BLaER1 (cell line): ENCODE results near the gene LYPD8.

Experiments used
- H3K27ac ChIP-seq: shearing (Covaris generic); formaldehyde crosslinking; 2 replicates; pipeline ENCODE4 v1.8.1; 2022
- H3K27me3 ChIP-seq: shearing (Covaris generic); formaldehyde crosslinking; 2 replicates; pipeline ENCODE4 v1.8.1; 2022
- H3K36me3 ChIP-seq: shearing (Covaris generic); formaldehyde crosslinking; 2 replicates; pipeline ENCODE4 v1.8.1; 2022
- H3K4me1 ChIP-seq: shearing (Covaris generic); formaldehyde crosslinking; 2 replicates; pipeline ENCODE4 v1.8.1; 2022
- H3K4me2 ChIP-seq: shearing (Covaris generic); formaldehyde crosslinking; 2 replicates; pipeline ENCODE4 v1.8.1; 2022
- H3K4me3 ChIP-seq: shearing (Covaris generic); formaldehyde crosslinking; 2 replicates; pipeline ENCODE4 v1.8.1; 2022
- H3K9ac ChIP-seq: shearing (Covaris generic); formaldehyde crosslinking; 2 replicates; pipeline ENCODE4 v1.8.1; 2022
- H3K9me3 ChIP-seq: shearing (Covaris generic); formaldehyde crosslinking; 2 replicates; pipeline ENCODE4 v1.8.1; 2022
- H4K20me1 ChIP-seq: shearing (Covaris generic); formaldehyde crosslinking; 2 replicates; pipeline ENCODE4 v1.8.1; 2022
- Cebpa-rat ChIP-seq: shearing (Covaris generic); IDR thresholded peaks from 2 replicates; pipeline ENCODE4 v1.8.1; 2022

The LYPD8 gene

DNA sequence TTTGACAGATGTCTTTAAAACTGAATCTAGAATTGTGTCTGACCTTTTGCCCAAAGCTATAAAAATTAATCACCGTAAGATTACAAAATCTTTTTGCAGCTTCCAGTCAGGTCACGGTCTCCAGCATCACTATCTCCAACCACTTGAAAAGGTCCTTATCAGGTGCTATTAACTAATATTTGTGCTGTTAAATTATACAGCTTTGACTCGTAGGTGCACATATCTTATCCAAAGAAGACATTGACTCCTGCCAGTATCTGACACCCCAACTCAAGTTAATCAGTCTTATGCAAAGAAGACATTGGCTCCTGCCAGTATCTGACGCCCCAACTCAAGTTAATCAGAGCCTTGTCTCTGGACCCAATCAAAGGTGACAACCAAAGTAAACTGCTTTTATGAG lies 19.9 kb upstream of the LYPD8 start:
- Histone ChIP-seq H3K27me3 (no peaks in the 10 kb centered on the region), H3K27ac (no peak overlapping the region), H4K20me1 (no peaks in the 10 kb centered on the region), H3K9me3 (peaks cover 39% of the 10 kb centered on the region), H3K36me3 (no peaks in the 10 kb centered on the region), H3K9ac (no peak overlapping the region), H3K4me3 (no peak overlapping the region), H3K4me1 (no peaks in the 10 kb centered on the region), H3K4me2 (no peak overlapping the region)
- TF ChIP-seq Cebpa-rat: no peak

- Histone ChIP-seq H3K4me2 (no peak overlapping the region), H3K27me3 (no peaks in the 10 kb centered on the region), H3K4me1 (no peaks in the 10 kb centered on the region), H4K20me1 (no peaks in the 10 kb centered on the region), H3K4me3 (no peak overlapping the region), H3K9me3 (peaks cover 54% of the 10 kb centered on the region), H3K36me3 (no peaks in the 10 kb centered on the region), H3K9ac (no peak overlapping the region), H3K27ac (no peak overlapping the region)
- TF ChIP-seq Cebpa-rat: no peak
Observed at GRCh38 chr1:248759644-248760043, 4.1 kb upstream of the LYPD8 start.

DNA sequence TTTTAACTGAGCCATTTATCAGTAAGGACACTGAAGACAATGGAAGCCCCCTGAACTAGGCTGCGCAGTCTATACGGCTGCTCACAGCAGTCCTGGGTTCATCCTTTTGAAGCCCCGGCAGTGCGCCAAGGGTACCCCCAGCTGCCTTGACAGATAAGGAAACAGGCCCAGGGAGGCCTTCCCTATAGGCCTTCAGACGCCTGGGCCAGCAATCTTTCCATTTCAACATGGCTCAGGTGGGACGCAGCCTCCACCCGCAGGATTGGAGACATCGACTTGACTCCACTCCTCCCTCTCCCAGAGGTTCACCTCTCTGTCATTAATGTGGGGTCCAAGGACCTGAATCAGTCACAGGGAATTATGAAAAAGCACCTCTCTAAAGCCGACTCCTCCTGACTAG lies 2.8 kb upstream of the LYPD8 start:
- no peak overlapping the region for H3K4me2 ChIP-seq
- H3K36me3 ChIP-seq: no peaks in the 10 kb centered on the region
- TF ChIP-seq Cebpa-rat: no peak
- no peaks in the 10 kb centered on the region for H4K20me1 ChIP-seq
- H3K27ac ChIP-seq: no peak overlapping the region
- no peaks in the 10 kb centered on the region for H3K4me1 ChIP-seq
- peaks cover 50% of the 10 kb centered on the region for H3K9me3 ChIP-seq
- H3K4me3 ChIP-seq: no peak overlapping the region
- H3K9ac ChIP-seq: no peak overlapping the region
- H3K27me3 ChIP-seq: no peaks in the 10 kb centered on the region

GRCh38 chr1:248757784-248758195 lies 2.2 kb upstream of the LYPD8 start:
- Histone ChIP-seq H3K4me1 (no peaks in the 10 kb centered on the region), H3K36me3 (no peaks in the 10 kb centered on the region), H3K9ac (no peak overlapping the region), H3K27me3 (no peaks in the 10 kb centered on the region), H3K4me3 (no peak overlapping the region), H3K9me3 (peaks cover 50% of the 10 kb centered on the region), H3K4me2 (no peak overlapping the region), H3K27ac (no peak overlapping the region), H4K20me1 (no peaks in the 10 kb centered on the region)
- no peak for TF ChIP-seq Cebpa-rat

GRCh38 chr1:248756636-248757035 lies 1.1 kb upstream of the LYPD8 start:
- Histone ChIP-seq H3K27ac (no peak overlapping the region), H3K4me1 (peaks cover 4% of the 10 kb centered on the region), H4K20me1 (no peaks in the 10 kb centered on the region), H3K9me3 (peaks cover 48% of the 10 kb centered on the region), H3K4me2 (no peak overlapping the region), H3K27me3 (no peaks in the 10 kb centered on the region), H3K4me3 (no peak overlapping the region), H3K36me3 (no peaks in the 10 kb centered on the region), H3K9ac (no peak overlapping the region)
- TF ChIP-seq Cebpa-rat: no peak

DNA sequence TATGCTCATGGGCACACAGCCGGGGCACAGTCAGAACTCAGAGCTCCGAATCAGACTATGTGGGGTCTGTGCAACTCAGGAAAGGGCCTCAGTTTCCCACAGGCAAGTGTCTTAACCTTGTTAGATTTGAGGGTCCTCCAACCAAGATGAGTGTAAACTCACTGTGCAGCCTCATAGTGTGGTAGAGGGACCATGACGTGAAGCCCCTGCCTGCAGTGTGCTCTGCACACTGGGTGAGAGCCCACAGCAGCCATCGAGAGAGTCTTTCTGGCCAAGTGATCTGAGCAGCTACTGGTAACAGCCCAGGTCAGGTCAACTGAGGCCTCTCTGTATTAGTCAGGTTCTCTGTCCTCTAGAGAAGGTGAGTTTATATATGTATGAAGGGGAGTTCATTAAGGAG lies 592 bp upstream of the LYPD8 start:
- no peaks in the 10 kb centered on the region for H4K20me1 ChIP-seq
- no peak for TF ChIP-seq Cebpa-rat
- peaks cover 43% of the 10 kb centered on the region for H3K9me3 ChIP-seq

GRCh38 chr1:248753708-248754280 lies 1.8 kb downstream of the LYPD8 start:
- H3K9ac ChIP-seq: no peak overlapping the region

More for the DNA sequence above, 592 bp upstream of the LYPD8 start:
- Histone ChIP-seq H3K36me3 (no peaks in the 10 kb centered on the region), H3K4me3 (no peak overlapping the region), H3K27ac (no peak overlapping the region), H3K4me2 (no peak overlapping the region), H3K9ac (no peak overlapping the region), H3K27me3 (no peaks in the 10 kb centered on the region), H3K4me1 (peaks cover 9% of the 10 kb centered on the region)

DNA sequence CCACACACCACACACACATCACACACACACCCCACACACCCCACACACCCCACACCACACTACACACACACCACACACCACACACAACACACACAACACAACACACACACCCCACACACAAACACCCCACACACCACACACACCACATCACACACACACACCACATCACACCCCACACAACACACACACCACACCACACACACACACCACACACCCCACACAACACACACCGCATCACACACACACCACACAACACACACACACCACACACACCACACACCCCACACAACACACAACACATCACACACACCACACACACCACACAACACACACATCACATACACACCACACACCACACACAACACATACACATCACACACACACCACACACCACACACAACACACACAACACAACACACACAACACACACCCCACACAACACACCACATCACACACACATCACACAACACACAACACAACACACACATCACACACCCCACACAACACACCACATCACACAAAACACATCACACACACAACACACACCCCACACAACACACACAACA lies 2.4 kb downstream of the LYPD8 start:
- Histone ChIP-seq H3K4me2 (no peak overlapping the region), H4K20me1 (no peaks in the 10 kb centered on the region), H3K9me3 (peaks cover 28% of the 10 kb centered on the region), H3K4me1 (peaks cover 19% of the 10 kb centered on the region), H3K9ac (no peak overlapping the region), H3K4me3 (no peak overlapping the region), H3K27me3 (no peaks in the 10 kb centered on the region), H3K36me3 (no peaks in the 10 kb centered on the region), H3K27ac (no peak overlapping the region)
- no peak for TF ChIP-seq Cebpa-rat

More at GRCh38 chr1:248753708-248754280, 1.8 kb downstream of the LYPD8 start:
- no peaks in the 10 kb centered on the region for H3K27me3 ChIP-seq
- peaks cover 19% of the 10 kb centered on the region for H3K4me1 ChIP-seq
- H3K9me3 ChIP-seq: peaks cover 30% of the 10 kb centered on the region
- no peak for TF ChIP-seq Cebpa-rat
- no peaks in the 10 kb centered on the region for H4K20me1 ChIP-seq
- no peak overlapping the region for H3K4me2 ChIP-seq
- H3K36me3 ChIP-seq: no peaks in the 10 kb centered on the region
- H3K4me3 ChIP-seq: no peak overlapping the region
- H3K27ac ChIP-seq: no peak overlapping the region

DNA sequence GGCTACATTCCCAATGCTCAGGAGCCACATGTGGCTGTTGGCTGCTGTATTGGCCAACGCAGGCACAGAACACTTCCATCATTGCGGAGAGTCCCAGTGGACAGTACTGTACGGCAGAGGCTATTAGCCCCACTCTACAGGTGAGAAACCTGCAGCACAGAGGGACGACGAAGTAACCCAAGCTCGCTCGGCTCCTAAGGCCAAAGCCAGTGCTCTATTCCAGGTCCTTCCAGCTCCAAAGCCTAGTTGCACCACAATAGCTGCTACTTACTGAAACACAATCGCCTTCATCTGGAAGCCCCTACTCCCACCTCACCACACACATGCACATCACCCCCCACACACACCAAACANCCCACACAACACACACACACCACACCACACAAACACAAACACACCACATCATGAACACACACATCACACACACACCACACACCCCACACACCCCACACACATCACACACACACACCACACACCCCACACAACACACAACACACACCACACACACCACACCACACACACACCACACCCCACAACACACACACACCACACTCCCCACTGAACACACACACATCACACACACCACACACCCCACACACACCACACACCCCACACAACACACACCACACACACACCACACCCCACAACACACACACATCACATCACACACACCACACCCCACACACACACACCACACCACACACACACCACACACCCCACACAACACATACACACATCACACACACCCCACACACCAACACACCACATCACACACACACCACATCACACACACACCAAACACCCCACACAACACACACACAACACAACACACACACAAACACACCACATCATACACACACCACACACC lies 3.2 kb downstream of the LYPD8 start:
- Histone ChIP-seq H3K9me3 (peaks cover 23% of the 10 kb centered on the region), H3K36me3 (no peaks in the 10 kb centered on the region), H3K4me3 (no peak overlapping the region)

DNA sequence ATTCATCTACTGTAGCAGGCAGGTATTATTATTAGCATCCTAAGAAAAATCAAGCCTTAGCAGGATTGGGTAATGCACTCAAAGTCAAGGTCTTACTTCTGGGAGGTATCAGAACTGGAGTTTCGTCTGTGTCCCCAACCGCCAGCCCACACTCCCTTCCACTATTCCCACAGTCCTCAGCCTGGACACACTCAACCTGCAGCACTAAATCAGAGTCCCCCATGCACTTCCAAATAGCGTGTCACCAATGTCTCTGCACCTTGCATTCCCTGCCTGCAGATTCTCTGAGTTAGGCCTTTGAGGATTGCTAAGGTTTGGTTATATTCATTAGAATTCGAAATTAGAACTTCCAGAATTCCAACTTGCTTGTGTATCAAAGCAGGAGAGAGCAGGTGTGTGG lies 3.9 kb downstream of the LYPD8 start:
- H3K36me3 ChIP-seq: no peaks in the 10 kb centered on the region
- H4K20me1 ChIP-seq: no peaks in the 10 kb centered on the region
- H3K9ac ChIP-seq: no peak overlapping the region
- H3K27ac ChIP-seq: 0 out of 2 replicates have a peak overlapping the region, but pooled peaks have one; percentile 19
- TF ChIP-seq Cebpa-rat: no peak
- no peaks in the 10 kb centered on the region for H3K27me3 ChIP-seq
- H3K4me1 ChIP-seq: peaks cover 19% of the 10 kb centered on the region
- H3K4me2 ChIP-seq: peak overlapping the region; percentile 61
- H3K4me3 ChIP-seq: no peak overlapping the region
- H3K9me3 ChIP-seq: peaks cover 15% of the 10 kb centered on the region

More for the DNA sequence above, 3.2 kb downstream of the LYPD8 start:
- H3K27ac ChIP-seq: no peak overlapping the region
- peaks cover 19% of the 10 kb centered on the region for H3K4me1 ChIP-seq
- no peaks in the 10 kb centered on the region for H4K20me1 ChIP-seq
- no peak overlapping the region for H3K9ac ChIP-seq
- TF ChIP-seq Cebpa-rat: no peak
- no peak overlapping the region for H3K4me2 ChIP-seq
- H3K27me3 ChIP-seq: no peaks in the 10 kb centered on the region
